NT2/D1 (cell line): ENCODE measurements around the gene ANKRD6.

Source experiments
- DNase-seq: peaks from one replicate; pipeline ENCODE4 v3.0.0-alpha.2; 2011; ENCODE audit warnings: low read depth, low spot score
- H3K27me3 ChIP-seq: 2 replicates; pipeline ENCODE4 v1.6.0; 2011; ENCODE audit warnings: mild to moderate bottlenecking; ENCODE audit not compliant: insufficient read length, insufficient read depth
- H3K36me3 ChIP-seq: 2 replicates; pipeline ENCODE4 v1.6.1; 2011; ENCODE audit warnings: mild to moderate bottlenecking, low read length, mixed read lengths; ENCODE audit not compliant: insufficient read depth, insufficient read length
- H3K4me1 ChIP-seq: 2 replicates; pipeline ENCODE4 v1.5.1; 2011; ENCODE audit not compliant: insufficient read depth, insufficient read length
- H3K4me3 ChIP-seq: 2 replicates; pipeline ENCODE4 v1.5.1; 2011; ENCODE audit warnings: low read depth; ENCODE audit not compliant: insufficient read length
- H3K9ac ChIP-seq: 2 replicates; pipeline ENCODE4 v1.6.0; 2011; ENCODE audit warnings: low read depth; ENCODE audit not compliant: insufficient read length
- H3K9me3 ChIP-seq: 2 replicates; pipeline ENCODE4 v1.5.1; 2011; ENCODE audit warnings: mild to moderate bottlenecking, low read length; ENCODE audit not compliant: insufficient read depth
- YY1 ChIP-seq: IDR thresholded peaks from 2 replicates; pipeline ENCODE4 v1.6.1; 2011; ENCODE audit not compliant: insufficient read length, insufficient read depth
- ZNF274 ChIP-seq: IDR thresholded peaks from 2 replicates; pipeline ENCODE4 v1.6.1; 2011; ENCODE audit warnings: mild to moderate bottlenecking, low read depth, low read length

ANKRD6 gene

DNA sequence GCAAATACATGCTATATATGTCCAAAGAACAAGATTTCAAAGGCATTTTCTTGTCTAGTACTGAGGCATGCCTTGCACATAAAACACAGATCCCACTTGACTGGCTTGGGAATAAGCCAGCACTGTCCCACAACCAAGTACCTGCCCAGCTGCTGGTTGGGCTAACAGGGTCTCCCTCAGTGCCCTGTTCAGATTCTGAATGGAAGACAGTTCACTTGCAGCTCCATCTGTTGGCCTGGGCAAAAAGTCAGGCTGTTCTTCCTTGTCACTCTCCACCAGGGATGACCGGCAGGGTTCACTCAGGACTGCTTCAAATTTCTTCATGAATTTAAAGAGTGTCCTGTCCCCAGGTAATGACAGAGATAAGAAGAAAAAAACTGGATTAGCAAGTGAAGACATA is 250.0 kb downstream of the ANKRD6 start:
- no peak for DNase-seq
- no peak for TF ChIP-seq YY1
- no peak for TF ChIP-seq ZNF274
- H3K4me1 ChIP-seq: peaks cover 9% of the 10 kb centered on the region
- H3K4me3 ChIP-seq: no peak overlapping the region
- H3K36me3 ChIP-seq: peaks cover 86% of the 10 kb centered on the region
- H3K9me3 ChIP-seq: no peaks in the 10 kb centered on the region
- no peaks in the 10 kb centered on the region for H3K27me3 ChIP-seq
- no peak overlapping the region for H3K9ac ChIP-seq
